ENCODE data around the gene HOMER2. TPM values are rescaled to one million over a fixed set of nuclear protein-coding genes. Genes with fewer than 3 reads are reported as not detected.

HOMER2 gene
- total RNA-seq, 1 experiment from 2014 or later: 8.8 TPM

GRCh38 chr15:82971218-82971984, 18.9 kb upstream of the HOMER2 start:
- Mint-ChIP-seq H3K4me3 (ENCODE audit: unreplicated experiment) (no peak overlapping the region), H3K36me3 (ENCODE audit: insufficient read depth, unreplicated experiment) (no peaks in the 10 kb centered on the region), H3K27me3 (ENCODE audit: insufficient read depth, unreplicated experiment) (no peaks in the 10 kb centered on the region), H3K9me3 (ENCODE audit: unreplicated experiment) (no peaks in the 10 kb centered on the region), H3K4me1 (ENCODE audit: insufficient read depth, unreplicated experiment) (no peaks in the 10 kb centered on the region), H3K27ac (ENCODE audit: low read depth, unreplicated experiment) (no peak overlapping the region)
- no peak for TF ChIP-seq CTCF (IDR thresholded peaks at IDR 0.05; ENCODE audit: unreplicated experiment)
- no TSS peak for BruUV-seq (replicated peaks)
- intact Hi-C loops (cut with micrococcal nuclease): no loop called here
- DNase-seq (ENCODE audit: unreplicated experiment): no peak
- CTCF ChIA-PET: interaction anchor here (0.7 to 0.9 kb wide), 2 partner anchors 122 to 1536 kb away, joined by 3 read pairs; no protein-coding TSS in a partner anchor
- POLR2A ChIA-PET: interaction anchor here (0.6 to 1.7 kb wide), 4 partner anchors 14 to 29 kb away, joined by 3 to 4 read pairs (median 4); partner anchors contain the start of gene RAMAC

DNA sequence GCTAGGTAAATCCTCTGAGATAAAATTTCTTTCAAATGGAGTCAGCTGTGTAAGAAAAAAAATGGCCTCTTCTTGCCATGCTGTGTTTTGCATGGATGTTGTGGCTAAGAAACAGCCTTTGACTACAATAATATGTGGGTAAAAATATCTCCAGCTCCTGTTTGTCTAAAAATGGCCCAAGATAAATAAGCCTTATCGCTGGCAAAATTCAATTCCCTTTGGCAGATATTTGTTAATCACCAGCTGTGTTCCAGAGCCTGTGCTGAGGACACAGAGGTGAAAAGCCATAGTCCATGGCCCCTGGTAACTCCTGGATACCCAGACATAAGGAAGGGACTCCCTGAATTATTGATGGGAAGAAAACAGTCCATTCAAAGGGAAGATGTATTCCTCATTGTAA, 18.2 kb upstream of the HOMER2 start:
- no peak for TF ChIP-seq CTCF (IDR thresholded peaks at IDR 0.05; ENCODE audit: unreplicated experiment)
- H3K4me1 Mint-ChIP-seq (ENCODE audit: insufficient read depth, unreplicated experiment): no peaks in the 10 kb centered on the region
- no TSS peak for BruUV-seq (replicated peaks)
- intact Hi-C loops (cut with micrococcal nuclease): no loop called here
- no peak overlapping the region for H3K27ac Mint-ChIP-seq (ENCODE audit: low read depth, unreplicated experiment)
- no peak for DNase-seq (ENCODE audit: unreplicated experiment)
- ChIA-PET CTCF (interaction anchor here (0.9 kb wide), 1 partner anchor 121 kb away, joined by 3 read pairs; no protein-coding TSS in a partner anchor), POLR2A (interaction anchor here (0.6 to 1.7 kb wide), 5 partner anchors 16 to 220 kb away, joined by 3 to 4 read pairs (median 3); partner anchors contain the start of gene WHAMM)
- no peaks in the 10 kb centered on the region for H3K36me3 Mint-ChIP-seq (ENCODE audit: insufficient read depth, unreplicated experiment)
- H3K27me3 Mint-ChIP-seq (ENCODE audit: insufficient read depth, unreplicated experiment): no peaks in the 10 kb centered on the region
- H3K4me3 Mint-ChIP-seq (ENCODE audit: unreplicated experiment): no peak overlapping the region
- H3K9me3 Mint-ChIP-seq (ENCODE audit: unreplicated experiment): no peaks in the 10 kb centered on the region

DNA sequence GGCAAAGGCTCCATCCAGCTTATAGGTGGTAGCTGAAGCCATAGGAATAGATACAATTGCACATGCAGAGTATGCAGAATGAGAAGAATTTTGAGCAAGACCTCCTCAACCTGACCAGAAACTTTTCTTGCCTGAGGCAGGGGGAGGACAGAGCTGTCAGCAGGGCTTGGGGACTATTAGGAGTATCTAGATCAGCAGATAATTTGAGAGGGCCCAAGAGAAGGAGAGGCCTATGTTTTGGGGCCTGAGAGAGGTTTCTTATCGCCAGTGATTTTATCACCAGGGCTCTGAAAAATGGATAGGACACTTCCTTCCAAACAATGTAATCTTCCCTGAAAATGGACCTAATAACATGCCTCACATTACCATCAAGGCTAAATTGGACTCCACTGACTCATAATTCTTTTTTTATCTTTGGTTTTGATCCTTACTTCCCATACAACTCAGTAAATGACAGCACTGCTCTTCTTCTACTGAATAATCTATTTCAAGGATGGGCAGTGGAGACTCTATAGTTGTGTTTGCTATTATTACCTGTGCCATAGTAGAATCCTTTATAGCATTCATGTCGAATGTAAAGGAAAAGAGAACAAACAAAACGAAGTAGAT, 17.7 kb upstream of the HOMER2 start:
- no peak for DNase-seq (ENCODE audit: unreplicated experiment)
- intact Hi-C loops (cut with micrococcal nuclease): no loop called here
- no TSS peak for BruUV-seq (replicated peaks)
- Mint-ChIP-seq H3K27ac (ENCODE audit: low read depth, unreplicated experiment) (no peak overlapping the region), H3K4me1 (ENCODE audit: insufficient read depth, unreplicated experiment) (no peaks in the 10 kb centered on the region), H3K4me3 (ENCODE audit: unreplicated experiment) (no peak overlapping the region), H3K27me3 (ENCODE audit: insufficient read depth, unreplicated experiment) (no peaks in the 10 kb centered on the region), H3K36me3 (ENCODE audit: insufficient read depth, unreplicated experiment) (no peaks in the 10 kb centered on the region), H3K9me3 (ENCODE audit: unreplicated experiment) (no peaks in the 10 kb centered on the region)
- ChIA-PET POLR2A (interaction anchor here (0.6 to 3.0 kb wide), 6 partner anchors 16 to 220 kb away, joined by 3 to 11 read pairs (median 3); partner anchors contain the start of genes RAMAC and WHAMM), CTCF (interaction anchor here (1.6 kb wide), 1 partner anchor 120 kb away, joined by 4 read pairs; no protein-coding TSS in a partner anchor)
- no peak for TF ChIP-seq CTCF (IDR thresholded peaks at IDR 0.05; ENCODE audit: unreplicated experiment)

GRCh38 chr15:82969353-82969752, 16.8 kb upstream of the HOMER2 start:
- ChIA-PET POLR2A (interaction anchor here (1.3 to 3.0 kb wide), 2 partner anchors 17 to 27 kb away, joined by 3 to 11 read pairs; partner anchors contain the start of gene RAMAC), CTCF (interaction anchor here (0.6 to 1.6 kb wide), 3 partner anchors 27 to 119 kb away, joined by 3 to 5 read pairs (median 4); no protein-coding TSS in a partner anchor)
- Mint-ChIP-seq H3K4me1 (ENCODE audit: insufficient read depth, unreplicated experiment) (no peaks in the 10 kb centered on the region), H3K9me3 (ENCODE audit: unreplicated experiment) (no peaks in the 10 kb centered on the region), H3K27ac (ENCODE audit: low read depth, unreplicated experiment) (no peak overlapping the region), H3K4me3 (ENCODE audit: unreplicated experiment) (no peak overlapping the region), H3K27me3 (ENCODE audit: insufficient read depth, unreplicated experiment) (no peaks in the 10 kb centered on the region), H3K36me3 (ENCODE audit: insufficient read depth, unreplicated experiment) (no peaks in the 10 kb centered on the region)
- DNase-seq (ENCODE audit: unreplicated experiment): no peak
- TF ChIP-seq CTCF (IDR thresholded peaks at IDR 0.05; ENCODE audit: unreplicated experiment): no peak
- intact Hi-C loops (cut with micrococcal nuclease): no loop called here
- no TSS peak for BruUV-seq (replicated peaks)
